Myocyte (in vitro differentiated cells): ENCODE results near the gene KIF18B. TPM values are rescaled to one million over a fixed set of nuclear protein-coding genes. Genes with fewer than 3 reads are reported as not detected.

Source experiments
- DNase-seq: peaks from one replicate; pipeline ENCODE4 v3.0.0-alpha.2; 2012; ENCODE audit warnings: low read depth
- total RNA-seq: library from RNA; depleted of rRNA; stranded (reverse); fragments of >200 nt; gene quantifications from 2 replicates; pipeline ENCODE4 v1.2.3, GENCODE V29; 2014

The KIF18B gene
- total RNA-seq, 1 donor from 2014 or later, result 0.03 TPM

DNA sequence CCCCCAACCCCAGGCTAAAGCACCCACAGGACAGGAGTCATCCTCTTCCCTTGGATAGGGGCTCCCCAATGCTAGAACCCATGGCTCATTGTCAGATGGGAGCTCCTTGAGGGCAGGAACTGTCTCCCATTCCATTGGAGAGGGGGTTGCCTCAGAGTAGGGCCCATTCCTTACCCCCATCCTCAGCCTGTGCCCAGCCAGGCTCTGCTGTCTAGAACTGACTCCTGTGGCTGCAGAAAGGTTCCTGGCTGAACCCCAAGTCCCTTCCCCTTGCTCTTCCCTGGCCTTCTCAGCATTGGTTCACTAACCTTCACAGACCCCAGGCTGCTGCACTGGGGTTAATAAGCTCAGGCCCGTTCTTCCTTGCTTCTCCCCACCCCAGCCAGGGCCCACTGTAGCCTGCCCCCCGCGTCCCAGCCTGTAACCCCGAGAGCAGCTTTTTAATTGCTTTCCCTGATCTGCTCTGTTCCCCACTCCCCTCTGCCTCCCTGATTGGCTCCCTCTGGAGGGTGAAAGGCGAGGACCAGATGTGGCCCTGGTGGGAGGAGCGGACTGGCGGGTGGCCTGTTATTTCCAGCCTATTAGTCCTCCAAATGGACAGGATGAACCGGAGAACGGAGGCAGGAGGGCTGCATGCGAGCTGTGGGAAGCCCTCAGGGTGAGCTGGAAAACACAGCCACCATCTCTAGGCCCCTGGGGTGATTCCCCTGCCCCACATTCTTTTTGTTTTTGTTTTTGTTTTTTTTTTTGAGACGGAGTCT is 26.3 kb downstream of the KIF18B start:
- no peak for DNase-seq

DNA sequence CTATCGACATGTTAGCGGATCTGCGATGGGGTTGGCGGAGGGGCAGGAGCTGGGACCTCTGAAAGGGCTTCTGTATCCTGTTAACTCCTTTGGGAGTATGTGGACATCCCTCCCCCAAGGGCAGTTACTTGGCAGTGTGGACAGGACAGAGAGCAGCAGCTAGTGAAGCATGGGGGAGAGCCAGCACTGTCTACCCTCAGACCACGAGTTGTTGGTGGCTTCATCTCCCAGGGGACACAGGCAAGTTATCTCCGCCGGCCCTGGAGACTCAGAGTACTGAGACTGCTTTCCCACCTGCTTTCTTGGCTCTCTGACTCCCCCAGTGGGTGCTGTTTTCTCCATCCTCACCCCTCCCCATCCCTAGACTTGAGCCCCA is 27.0 kb downstream of the KIF18B start:
- peak; percentile 46 for DNase-seq

DNA sequence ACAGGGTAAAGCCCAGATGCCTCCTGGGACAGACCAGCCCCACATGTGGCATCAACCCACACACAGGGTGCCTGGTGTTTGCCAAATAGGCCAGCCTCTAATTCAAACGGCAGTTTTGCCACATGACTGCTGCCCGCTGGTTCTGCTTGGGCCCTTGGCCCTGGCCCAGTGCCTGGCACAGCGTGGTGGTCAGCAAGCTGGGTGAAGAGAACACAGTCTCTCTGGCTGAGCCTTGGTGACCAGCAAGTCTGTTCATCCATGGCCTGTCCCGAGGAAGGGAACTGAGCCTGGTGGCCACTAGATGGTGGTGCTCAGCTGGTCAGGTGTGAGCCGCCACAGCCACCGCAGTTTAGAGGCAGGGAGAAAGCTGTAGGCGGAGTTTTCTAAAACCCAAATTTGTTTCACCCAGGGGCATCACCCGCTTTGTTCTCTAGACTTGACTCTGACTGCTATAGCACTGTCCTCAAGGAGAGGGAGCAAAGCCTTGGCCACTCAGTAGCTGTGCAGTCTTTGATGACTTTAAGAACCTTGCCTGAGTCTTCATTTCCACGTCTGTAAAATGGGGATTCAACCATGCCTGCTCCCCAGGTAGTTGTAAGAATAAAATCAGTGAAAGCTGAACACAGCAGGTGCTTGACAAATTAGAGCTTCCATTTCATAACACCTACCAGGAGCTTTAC is 27.5 kb downstream of the KIF18B start:
- DNase-seq, result peak; percentile 87

DNA sequence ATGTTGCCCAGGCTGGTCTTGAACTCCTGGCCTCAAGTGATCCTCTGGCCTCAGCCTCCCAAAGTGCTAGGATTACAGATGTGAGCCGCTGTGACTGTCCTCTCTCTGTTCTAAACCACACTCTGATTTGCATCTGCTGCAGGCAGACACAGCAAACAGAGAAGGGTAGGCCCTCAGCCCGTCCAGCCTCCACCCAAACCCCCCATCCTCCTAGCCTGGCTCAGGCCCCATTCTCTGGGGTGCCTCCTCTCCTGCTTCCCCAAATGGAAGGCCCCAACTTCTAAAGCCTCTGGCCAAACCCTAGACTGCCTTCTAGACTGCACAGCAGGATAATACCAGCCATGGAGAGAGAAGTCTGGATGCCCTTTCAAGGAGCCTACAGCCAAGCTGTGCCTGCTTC is 28.2 kb downstream of the KIF18B start:
- DNase-seq, result no peak

DNA sequence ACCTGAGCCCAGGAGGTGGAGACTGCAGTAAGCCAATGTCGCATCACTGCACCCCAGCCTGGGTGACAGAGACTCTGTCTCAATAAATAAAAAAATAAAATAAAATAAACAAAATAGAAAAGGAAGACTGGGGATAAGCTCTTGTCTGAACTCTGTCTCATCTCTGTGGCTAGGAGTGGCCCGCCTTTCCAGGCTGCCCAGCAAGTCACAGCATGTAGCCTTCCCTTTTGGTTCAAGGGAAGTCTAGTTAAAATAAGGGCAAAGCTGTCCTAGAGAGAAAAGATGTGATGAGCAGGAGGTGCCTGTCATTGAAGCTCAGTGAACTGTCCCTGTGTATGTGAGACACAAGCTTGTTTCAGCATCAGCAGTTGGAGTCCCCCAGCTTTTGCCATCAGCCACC is 29.6 kb downstream of the KIF18B start:
- no peak for DNase-seq

DNA sequence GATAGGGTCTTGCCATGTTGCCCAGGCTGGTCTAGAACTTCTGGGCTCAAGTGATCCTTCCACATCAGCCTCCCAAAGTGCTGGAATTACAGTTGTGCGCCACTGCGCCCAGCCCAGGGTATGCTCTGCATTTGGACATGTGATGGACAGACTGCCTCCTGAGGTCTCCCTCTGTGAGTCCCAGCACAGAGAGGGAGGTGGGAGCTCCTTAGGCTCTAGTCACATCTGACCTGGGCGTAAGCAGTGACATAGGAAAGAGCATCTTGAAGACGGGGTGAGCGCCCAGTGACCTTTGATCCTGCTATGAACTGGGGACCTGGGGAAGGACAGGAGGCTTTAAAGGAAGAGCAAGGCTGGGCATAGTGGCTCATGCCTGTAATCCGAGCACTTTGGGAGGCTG is 30.1 kb downstream of the KIF18B start:
- DNase-seq, result no peak

DNA sequence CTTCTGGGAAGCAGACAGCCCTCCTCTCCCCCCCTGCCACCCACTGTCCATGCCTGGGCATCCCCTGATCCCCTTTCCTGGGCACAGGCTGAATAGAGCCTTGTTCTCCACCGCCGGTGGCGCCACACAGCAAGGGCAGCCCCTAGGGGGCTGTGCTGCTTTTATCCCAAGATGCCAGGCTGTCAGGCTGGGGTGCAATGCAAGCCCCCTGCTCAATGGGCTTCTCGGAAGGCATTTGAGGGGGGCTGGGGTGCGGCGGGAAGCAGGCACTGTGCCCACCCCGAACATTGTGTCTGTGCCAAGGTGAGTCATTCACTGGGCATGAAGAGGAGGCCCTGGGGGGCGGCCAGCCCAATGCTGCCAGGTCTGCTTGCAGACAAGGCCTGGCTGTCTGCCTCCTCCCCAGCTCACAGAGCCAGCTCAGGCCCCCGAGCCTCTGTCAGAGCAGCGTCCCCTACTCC is 30.8 kb downstream of the KIF18B start:
- DNase-seq, result peak; percentile 44

DNA sequence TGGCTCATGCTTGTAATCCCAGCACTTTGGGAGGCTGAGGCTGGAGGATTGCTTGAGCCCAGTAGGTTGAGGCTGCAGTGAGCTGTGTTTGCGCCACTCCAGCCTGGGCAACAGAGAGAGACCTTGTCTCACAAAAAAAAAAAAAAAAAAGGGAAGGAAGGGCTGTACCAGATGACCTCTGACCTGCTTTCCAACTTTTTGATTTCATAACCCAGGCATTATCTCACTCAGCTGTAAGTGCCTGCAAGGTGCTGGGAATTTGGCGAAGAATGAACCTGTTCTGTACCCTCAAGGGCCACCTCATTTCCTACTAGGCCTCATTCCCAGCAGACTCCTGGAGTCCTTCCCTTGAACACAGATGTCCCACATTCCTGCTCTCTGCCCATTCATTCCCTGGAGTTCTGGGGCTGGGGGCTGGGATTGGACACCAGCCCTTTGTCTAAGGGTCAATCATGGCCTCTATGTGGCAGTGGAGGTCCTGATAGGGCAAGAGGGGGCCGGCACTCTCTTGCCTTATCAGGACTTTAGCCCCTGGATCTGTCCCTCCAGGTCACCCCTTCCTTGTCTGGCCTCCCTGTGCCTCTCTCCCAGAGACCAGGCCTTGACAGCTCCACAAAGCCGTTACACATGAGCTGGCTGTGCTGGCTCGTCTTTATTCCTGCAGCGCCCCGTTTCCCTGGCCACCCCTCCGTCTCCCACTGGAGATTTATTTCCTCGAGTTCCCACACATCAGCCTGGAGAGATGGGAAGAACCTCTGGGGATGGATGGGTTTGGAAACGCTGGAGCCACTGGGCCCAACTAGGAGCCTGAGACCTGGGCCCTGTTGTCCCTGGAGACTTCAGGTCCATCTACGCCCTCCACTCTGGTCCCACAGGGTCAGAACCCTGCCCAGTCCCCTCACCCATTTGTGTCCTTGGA is 31.5 kb downstream of the KIF18B start:
- no peak for DNase-seq

DNA sequence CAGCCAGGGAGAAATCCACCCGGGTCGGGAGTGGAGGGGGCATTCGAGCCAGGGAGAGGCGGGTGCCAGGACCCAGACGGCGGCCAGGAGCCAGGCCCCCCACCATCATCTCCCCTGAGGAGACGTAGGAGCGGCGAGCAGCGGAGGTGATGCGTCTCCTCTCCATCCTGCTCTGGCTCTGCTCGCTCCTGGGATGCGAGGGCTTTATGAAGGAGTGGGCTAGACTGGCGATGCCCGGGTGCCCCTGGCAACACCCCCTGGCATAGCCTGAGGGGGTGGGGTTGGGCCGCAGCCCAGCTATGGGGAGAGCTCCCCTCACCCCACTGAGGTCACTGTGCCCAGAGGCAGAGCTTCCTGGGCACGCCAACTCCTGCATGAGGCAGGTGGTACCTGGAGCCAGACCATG is 32.2 kb downstream of the KIF18B start, which contains the start of gene GFAP:
GFAP (minus strand) TSS at position 180 of the 406 bp plus-strand sequence; CDS start at position 166, 14 bp downstream.
- no peak for DNase-seq

GRCh38 chr17:44914698-44915271 is 32.8 kb downstream of the KIF18B start:
- no peak for DNase-seq

- DNase-seq, result no peak
Observed at GRCh38 chr17:44914148-44914547, 33.4 kb downstream of the KIF18B start.

- DNase-seq, result no peak
Observed at GRCh38 chr17:44913676-44914075, 33.9 kb downstream of the KIF18B start.

GRCh38 chr17:44912763-44913544 is 34.6 kb downstream of the KIF18B start:
- no peak for DNase-seq

DNA sequence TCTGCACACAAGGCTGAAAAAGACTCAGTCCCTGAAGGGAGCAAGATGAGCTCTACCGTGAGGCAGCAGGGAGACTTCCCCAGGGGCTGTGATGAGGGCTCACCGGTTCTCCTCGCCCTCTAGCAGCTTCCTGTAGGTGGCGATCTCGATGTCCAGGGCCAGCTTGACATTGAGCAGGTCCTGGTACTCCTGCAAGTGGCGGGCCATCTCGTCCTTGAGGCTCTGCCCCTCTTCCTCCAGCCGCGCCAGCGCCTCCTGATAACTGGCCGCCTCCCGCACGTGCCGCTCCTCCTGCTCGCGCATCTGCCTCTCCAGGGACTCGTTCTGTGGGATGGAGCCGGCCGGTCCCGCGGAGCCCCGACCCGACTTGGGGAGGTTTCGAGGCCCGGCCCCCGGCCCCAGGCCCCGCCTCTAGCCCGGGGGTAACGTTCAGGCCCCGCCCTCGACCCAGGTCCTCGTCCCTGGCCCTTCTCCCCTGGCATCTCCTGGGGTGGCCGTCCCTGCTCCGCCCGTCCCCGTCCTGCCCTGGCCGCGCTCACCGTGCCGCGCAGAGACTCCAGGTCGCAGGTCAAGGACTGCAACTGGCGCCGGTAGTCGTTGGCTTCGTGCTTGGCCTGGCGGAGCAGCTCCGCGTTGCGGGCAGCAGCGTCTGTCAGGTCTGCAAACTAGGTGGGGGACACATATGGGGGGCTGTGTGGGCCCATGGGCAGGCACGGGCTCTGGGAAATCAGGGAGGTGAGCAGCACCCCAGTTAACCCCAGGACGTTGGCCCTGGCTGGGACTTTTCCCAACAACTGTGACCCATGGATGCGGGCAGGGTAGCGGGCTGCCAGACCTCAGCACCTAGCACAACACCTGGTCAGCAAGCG is 36.2 kb downstream of the KIF18B start:
- no peak for DNase-seq

GRCh38 chr17:44910231-44911106 is 37.1 kb downstream of the KIF18B start:
- DNase-seq, result no peak

GRCh38 chr17:44909681-44910144 is 37.9 kb downstream of the KIF18B start:
- no peak for DNase-seq

DNA sequence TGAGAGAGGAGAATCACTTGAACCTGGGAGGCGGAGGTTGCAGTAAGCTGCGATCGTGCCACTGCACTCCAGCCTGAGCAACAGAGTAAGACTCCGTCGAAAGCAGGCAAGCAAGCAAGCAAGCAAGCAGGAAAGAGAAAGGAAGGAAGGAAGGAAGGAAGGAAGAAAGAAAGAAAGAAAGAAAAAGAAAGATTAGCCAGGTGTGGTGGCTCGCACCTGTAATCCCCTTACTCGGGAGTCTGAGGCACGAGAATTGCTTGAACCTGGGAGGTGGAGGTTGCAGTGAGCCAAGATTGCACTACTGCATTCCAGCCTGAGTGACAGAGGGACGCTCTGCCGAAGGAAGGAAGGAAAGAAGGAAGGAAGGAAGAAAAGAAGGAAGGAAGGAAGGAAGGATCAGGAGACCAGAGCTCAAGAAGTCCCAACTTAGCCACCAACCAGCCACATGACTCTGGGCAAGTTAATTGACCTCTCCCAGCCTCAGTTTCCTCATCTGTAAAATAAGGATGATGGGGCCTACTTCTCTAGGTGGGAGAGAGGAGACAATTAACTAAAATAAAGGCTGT is 38.7 kb downstream of the KIF18B start:
- no peak for DNase-seq
